ENCODE data around the gene KRTAP10-6. TPM values are rescaled to one million over a fixed set of nuclear protein-coding genes. Genes with fewer than 3 reads are reported as not detected.
"Not testable (repeated sequence)": the region's sequence is repeated elsewhere in the genome, so short reads cannot be mapped to it uniquely, and the experiment has no call there.

Gene KRTAP10-6
- total RNA-seq, 1 donor from 2014 or later: not detected

DNA sequence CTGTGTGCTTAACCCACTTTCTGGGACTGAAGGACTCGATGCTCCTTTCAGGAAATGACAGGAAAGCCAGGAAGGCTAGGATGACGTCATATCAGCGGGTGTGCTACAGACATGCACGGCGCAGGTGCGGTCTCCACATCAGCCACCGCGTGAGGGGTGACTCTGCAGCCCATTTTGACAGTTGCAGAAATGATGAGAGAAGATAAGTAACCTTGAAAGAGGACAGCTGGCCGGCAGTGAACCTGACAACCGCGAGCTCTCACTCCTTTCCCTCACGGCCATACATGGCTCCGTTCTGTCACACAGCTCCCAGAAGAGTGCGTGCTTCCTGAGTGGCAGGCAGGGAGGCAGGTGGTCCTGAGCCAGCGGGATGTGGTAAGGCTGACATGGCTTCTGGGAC, 10.2 kb downstream of the KRTAP10-6 start:
- Mint-ChIP-seq H3K36me3 (ENCODE audit: low read depth) (peaks cover 8% of the 10 kb centered on the region), H3K9me3 (ENCODE audit: low read depth) (peaks cover 27% of the 10 kb centered on the region), H3K27ac (ENCODE audit: unreplicated experiment) (no peak overlapping the region)

DNA sequence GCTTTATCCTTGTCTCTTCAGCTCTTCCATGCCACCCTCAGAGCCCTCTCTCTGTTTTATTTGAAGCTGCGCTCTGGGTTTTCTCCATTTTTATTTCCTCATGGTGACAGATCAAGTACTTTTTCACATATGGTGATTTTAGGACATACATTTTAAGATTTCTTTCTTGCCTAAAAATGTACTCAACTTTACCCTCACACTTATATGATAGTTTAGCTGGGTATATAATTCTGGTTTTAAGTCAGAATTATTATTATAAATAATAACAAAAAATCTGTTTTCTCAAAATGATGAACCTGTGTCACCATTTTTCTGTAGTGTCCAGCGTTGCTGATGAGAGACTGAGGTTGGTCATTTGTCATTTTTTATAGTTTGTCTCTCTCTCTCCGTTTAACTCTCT, 11.1 kb downstream of the KRTAP10-6 start:
- DNase-seq (ENCODE audit: low spot score): no peak
- H3K27ac Mint-ChIP-seq (ENCODE audit: unreplicated experiment): no peak overlapping the region
- TF ChIP-seq, protein P1, sequence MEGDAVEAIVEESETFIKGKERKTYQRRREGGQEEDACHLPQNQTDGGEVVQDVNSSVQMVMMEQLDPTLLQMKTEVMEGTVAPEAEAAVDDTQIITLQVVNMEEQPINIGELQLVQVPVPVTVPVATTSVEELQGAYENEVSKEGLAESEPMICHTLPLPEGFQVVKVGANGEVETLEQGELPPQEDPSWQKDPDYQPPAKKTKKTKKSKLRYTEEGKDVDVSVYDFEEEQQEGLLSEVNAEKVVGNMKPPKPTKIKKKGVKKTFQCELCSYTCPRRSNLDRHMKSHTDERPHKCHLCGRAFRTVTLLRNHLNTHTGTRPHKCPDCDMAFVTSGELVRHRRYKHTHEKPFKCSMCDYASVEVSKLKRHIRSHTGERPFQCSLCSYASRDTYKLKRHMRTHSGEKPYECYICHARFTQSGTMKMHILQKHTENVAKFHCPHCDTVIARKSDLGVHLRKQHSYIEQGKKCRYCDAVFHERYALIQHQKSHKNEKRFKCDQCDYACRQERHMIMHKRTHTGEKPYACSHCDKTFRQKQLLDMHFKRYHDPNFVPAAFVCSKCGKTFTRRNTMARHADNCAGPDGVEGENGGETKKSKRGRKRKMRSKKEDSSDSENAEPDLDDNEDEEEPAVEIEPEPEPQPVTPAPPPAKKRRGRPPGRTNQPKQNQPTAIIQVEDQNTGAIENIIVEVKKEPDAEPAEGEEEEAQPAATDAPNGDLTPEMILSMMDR (IDR thresholded peaks at IDR 0.05): no peak
- peaks cover 28% of the 10 kb centered on the region for H3K9me3 Mint-ChIP-seq (ENCODE audit: low read depth)
- peaks cover 9% of the 10 kb centered on the region for H3K36me3 Mint-ChIP-seq (ENCODE audit: low read depth)
- H3K4me3 Mint-ChIP-seq (ENCODE audit: unreplicated experiment): no peak overlapping the region
- peaks cover 38% of the 10 kb centered on the region for H3K27me3 Mint-ChIP-seq (ENCODE audit: low read depth)
- H3K4me1 Mint-ChIP-seq (ENCODE audit: low read depth): peaks cover 9% of the 10 kb centered on the region

More for the DNA sequence above, 10.2 kb downstream of the KRTAP10-6 start:
- H3K4me3 Mint-ChIP-seq (ENCODE audit: unreplicated experiment): no peak overlapping the region
- DNase-seq (ENCODE audit: low spot score): peak; percentile 26
- peaks cover 47% of the 10 kb centered on the region for H3K27me3 Mint-ChIP-seq (ENCODE audit: low read depth)
- TF ChIP-seq, protein P1 (IDR thresholded peaks at IDR 0.05): no peak
- peaks cover 9% of the 10 kb centered on the region for H3K4me1 Mint-ChIP-seq (ENCODE audit: low read depth)

DNA sequence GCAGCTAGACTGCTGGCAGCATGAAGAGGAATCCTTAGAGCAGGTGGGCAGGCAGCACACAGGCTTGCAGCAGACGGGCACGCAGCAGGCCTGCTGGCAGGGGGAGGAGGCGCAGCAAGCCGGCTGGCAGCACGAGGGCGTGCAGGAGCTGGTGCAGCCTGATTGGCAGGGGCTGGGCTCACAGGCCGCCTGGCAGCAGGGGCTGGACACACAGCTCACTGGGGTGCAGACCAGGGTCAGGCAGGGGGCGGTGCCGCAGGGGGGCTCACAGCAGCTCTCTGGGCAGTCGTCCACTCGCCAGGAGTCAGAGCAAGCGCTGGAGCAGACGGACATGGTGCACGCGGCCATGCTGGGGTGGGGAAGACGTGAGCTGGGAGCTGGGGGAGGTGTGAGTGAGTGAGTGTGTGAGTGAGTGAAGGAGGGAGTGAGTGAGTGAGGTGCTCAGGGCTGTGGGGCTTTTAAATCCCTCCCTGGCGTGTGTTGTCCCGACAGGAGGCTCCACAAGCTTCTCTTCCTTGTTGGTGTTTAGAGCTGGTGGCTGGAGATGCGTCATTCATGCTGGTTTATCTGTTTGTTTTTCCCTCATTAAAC, 12.0 kb downstream of the KRTAP10-6 start, which contains the start of gene KRTAP10-5:
Gene KRTAP10-5 (minus strand): TSS at position 374 of the 591 bp plus-strand sequence. CDS start 26 bp downstream, at position 348.
- not testable (repeated sequence) for DNase-seq (ENCODE audit: low spot score); H3K27ac Mint-ChIP-seq (ENCODE audit: unreplicated experiment); H3K36me3 Mint-ChIP-seq (ENCODE audit: low read depth); H3K4me3 Mint-ChIP-seq (ENCODE audit: unreplicated experiment); H3K4me1 Mint-ChIP-seq (ENCODE audit: low read depth)
- Mint-ChIP-seq H3K27me3 (ENCODE audit: low read depth) (peaks cover 34% of the 10 kb centered on the region), H3K9me3 (ENCODE audit: low read depth) (peaks cover 25% of the 10 kb centered on the region)

DNA sequence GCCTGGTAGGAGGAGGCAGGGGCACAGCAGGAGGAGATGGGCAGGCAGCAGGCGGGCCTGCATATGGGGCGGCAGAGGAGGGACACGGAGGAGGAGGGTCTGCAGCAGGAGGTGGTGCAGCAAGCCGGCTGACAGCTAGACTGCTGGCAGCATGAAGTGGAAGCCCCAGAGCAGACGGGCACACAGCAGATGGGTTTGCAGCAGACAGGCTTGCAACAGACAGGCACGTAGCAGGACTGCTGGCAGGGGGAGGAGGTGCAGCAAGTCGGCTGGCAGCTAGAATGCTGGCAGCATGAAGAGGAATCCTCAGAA, 12.5 kb downstream of the KRTAP10-6 start:
- H3K27ac Mint-ChIP-seq (ENCODE audit: unreplicated experiment): no peak overlapping the region
- H3K27me3 Mint-ChIP-seq (ENCODE audit: low read depth): peaks cover 31% of the 10 kb centered on the region
- peaks cover 25% of the 10 kb centered on the region for H3K9me3 Mint-ChIP-seq (ENCODE audit: low read depth)
- TF ChIP-seq, protein P1 (IDR thresholded peaks at IDR 0.05): no peak
- H3K4me3 Mint-ChIP-seq (ENCODE audit: unreplicated experiment): no peak overlapping the region
- DNase-seq (ENCODE audit: low spot score): no peak
- H3K36me3 Mint-ChIP-seq (ENCODE audit: low read depth): peaks cover 9% of the 10 kb centered on the region
- peaks cover 9% of the 10 kb centered on the region for H3K4me1 Mint-ChIP-seq (ENCODE audit: low read depth)

DNA sequence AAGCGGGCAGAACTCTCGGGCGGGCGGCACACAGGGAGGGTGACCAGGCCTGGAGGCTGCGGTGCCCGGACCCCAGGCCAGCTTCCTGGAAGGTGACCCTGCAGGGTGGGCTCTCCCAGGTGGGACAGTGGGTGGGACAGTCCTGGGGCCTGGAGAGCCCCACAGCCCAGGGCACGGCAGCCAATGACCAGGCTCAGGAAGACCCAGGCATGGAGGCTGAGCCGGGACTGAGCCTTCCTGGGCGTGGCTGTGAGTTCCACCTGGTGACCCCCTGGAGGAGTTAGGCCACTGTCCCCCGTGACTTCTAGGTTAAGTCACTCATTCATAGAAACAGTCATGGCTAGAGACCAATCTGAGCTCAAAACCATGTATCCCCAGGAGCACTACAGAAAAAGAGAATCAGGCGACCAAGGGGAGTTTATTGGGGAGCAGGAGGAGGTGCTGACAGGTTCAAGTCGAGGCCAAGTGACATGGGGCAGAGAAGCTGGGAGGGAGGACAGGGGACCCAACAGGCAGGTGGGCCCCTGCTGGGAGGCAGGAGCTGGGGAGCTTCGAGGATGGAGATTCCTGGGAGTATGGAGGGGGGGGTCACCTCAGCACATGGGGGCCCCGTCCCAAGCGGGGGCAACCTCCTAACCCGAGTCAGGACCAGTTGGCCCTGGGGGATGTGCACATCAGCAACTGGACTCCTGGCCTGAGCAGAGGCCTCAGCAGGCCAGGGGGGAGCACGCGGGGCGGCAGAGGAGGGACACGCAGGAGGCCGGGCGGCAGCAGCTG, 13.1 kb downstream of the KRTAP10-6 start:
- TF ChIP-seq, protein P1 (IDR thresholded peaks at IDR 0.05): no peak
- Mint-ChIP-seq H3K4me3 (ENCODE audit: unreplicated experiment) (no peak overlapping the region), H3K9me3 (ENCODE audit: low read depth) (peaks cover 25% of the 10 kb centered on the region), H3K36me3 (ENCODE audit: low read depth) (peaks cover 9% of the 10 kb centered on the region), H3K4me1 (ENCODE audit: low read depth) (peaks cover 9% of the 10 kb centered on the region), H3K27me3 (ENCODE audit: low read depth) (peaks cover 33% of the 10 kb centered on the region), H3K27ac (ENCODE audit: unreplicated experiment) (no peak overlapping the region)
- DNase-seq (ENCODE audit: low spot score): no peak
